ENCODE data around the gene ZNF107.
"Not testable (repeated sequence)": the region's sequence is repeated elsewhere in the genome, so short reads cannot be mapped to it uniquely, and the experiment has no call there.

The ZNF107 gene

GRCh38 chr7:64651203-64651602 lies 14.7 kb upstream of the ZNF107 start:
- DNase-seq = no peak

- no peak for DNase-seq
Measured at GRCh38 chr7:64651632-64652165, 14.2 kb upstream of the ZNF107 start.

- no peak for DNase-seq
Measured at GRCh38 chr7:64653721-64654401, 12.1 kb upstream of the ZNF107 start.

- DNase-seq = no peak
Measured at GRCh38 chr7:64654796-64655548, 11.0 kb upstream of the ZNF107 start.

- no peak for DNase-seq
Measured at GRCh38 chr7:64655811-64656210, 10.1 kb upstream of the ZNF107 start.

DNA sequence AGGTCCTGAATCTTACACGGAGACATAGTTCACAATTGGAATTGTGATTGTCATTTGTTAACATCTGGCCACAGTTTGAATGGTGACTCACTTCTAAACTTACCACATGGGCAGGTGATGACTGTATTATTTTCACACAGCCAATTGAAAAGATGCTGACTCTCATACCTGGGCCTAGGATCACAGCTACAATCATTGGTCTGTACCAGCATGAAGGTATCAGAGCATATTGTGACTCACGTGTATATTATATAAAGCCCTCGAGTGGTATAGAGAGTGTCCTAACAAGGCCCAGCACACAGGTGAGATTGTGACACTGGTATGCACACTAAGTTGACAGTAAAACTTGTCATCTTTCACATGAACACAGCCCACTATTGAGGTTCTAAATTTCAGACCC lies 9.4 kb upstream of the ZNF107 start:
- DNase-seq = no peak

GRCh38 chr7:64662091-64662490 lies 3.8 kb upstream of the ZNF107 start:
- DNase-seq = not testable (repeated sequence)

GRCh38 chr7:64666663-64667050 lies 724 bp downstream of the ZNF107 start:
- DNase-seq = peak in 2 of 6 experiments; percentile 51 to 76

- DNase-seq = no peak
Measured at GRCh38 chr7:64667311-64667710, 1.4 kb downstream of the ZNF107 start.

- DNase-seq = no peak
Measured at GRCh38 chr7:64672414-64672813, 6.5 kb downstream of the ZNF107 start.

DNA sequence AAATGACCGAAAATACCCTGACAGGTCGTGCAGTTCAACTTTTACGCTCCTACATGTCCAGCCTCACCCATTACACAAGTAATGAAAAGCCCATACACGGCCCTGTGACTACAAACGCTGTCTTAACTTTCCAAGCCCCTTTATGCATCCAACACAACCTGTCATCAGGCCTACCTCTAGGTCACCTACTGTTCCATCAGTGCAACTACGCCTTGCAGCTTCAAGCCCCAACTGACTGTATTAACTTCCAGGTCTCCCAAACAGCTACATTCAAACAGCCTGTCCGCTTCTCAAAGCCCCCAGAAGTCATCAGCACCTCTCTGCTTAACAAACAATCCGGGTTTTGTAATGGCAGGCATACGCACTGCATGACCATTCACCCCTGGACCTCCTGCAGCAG lies 19.2 kb downstream of the ZNF107 start:
- no peak for DNase-seq

DNA sequence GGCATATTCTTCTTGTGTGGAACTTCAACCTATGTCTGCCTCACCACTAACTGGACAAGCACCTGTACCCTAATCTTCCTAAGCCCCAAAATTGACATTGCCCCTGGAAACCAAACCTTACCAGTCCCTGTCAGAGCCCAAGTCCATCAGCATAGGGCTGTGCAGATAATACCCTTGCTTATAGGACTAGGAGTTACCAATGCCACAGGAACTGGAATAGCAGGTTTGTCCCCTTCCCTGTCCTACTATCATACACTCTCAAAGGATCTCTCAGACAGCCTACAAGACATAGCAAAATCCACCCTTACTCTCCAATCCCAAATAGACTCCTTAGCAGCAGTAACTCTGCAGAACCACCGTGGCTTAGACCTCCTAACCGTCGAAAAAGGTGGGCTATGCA lies 19.8 kb downstream of the ZNF107 start:
- no peak for DNase-seq

- DNase-seq = no peak
Measured at GRCh38 chr7:64686493-64687184, 20.7 kb downstream of the ZNF107 start.

GRCh38 chr7:64687249-64687648 lies 21.3 kb downstream of the ZNF107 start:
- DNase-seq = no peak

GRCh38 chr7:64688988-64689387 lies 23.1 kb downstream of the ZNF107 start:
- no peak for DNase-seq

GRCh38 chr7:64691831-64692230 lies 25.9 kb downstream of the ZNF107 start:
- DNase-seq = no peak

DNA sequence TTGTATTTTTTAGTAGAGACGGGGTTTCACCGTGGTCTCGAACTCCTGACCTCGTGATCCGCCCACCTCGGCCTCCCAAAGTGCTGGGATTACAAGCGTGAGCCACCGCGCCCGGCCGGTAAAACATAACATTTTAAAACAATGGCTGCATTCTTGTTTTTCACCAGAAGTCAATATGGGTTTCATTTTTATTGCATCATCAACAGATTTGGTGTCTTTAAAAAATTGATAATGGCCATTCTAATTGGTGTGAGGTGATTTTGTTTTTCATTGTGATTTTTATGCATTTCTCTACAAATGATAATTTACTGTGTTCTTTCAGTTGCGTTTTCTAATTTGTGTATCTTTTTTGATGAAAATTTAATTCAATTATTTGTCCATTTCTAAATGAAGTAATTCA lies 31.9 kb downstream of the ZNF107 start:
- not testable (repeated sequence) for DNase-seq

DNA sequence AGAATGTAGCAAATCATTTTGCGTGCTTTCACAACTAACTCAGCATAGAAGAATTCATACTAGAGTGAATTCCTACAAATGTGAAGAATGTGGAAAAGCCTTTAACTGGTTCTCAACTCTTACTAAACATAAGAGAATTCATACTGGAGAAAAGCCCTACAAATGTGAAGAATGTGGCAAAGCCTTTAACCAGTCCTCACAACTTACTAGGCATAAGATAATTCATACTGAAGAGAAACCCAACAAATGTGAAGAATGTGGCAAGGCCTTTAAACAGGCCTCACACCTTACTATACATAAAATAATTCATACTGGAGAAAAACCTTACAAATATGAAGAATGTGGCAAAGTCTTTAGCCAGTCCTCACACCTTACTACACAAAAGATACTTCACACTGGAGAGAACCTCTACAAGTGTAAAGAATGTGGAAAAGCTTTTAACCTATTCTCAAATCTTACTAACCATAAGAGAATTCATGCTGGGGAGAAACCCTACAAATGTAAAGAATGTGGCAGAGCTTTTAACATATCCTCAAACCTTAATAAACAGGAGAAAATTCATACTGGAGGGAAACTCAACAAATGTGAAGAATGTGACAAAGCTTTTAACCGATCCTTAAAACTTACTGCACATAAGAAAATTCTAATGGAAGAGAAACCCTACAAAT lies 40.8 kb downstream of the ZNF107 start:
- DNase-seq = no peak

DNA sequence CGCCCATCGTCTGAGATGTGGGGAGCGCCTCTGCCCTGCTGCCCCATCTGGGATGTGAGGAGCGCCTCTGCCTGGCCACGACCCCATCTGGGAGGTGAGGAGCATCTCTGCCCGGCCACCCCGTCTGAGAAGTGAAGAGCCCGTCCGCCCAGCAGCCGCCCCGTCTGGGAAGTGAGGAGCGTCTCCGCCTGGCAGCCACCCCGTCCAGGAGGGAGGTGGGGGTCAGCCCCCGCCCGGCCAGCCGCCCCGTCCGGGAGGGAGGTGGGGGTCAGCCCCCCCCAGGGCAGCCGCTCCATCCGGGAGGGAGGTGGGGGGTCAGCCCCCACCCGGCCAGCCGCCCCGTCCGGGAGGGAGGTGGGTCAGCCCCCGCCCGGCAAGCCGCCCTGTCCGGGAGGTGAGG lies 52.0 kb downstream of the ZNF107 start:
- not testable (repeated sequence) for DNase-seq

DNA sequence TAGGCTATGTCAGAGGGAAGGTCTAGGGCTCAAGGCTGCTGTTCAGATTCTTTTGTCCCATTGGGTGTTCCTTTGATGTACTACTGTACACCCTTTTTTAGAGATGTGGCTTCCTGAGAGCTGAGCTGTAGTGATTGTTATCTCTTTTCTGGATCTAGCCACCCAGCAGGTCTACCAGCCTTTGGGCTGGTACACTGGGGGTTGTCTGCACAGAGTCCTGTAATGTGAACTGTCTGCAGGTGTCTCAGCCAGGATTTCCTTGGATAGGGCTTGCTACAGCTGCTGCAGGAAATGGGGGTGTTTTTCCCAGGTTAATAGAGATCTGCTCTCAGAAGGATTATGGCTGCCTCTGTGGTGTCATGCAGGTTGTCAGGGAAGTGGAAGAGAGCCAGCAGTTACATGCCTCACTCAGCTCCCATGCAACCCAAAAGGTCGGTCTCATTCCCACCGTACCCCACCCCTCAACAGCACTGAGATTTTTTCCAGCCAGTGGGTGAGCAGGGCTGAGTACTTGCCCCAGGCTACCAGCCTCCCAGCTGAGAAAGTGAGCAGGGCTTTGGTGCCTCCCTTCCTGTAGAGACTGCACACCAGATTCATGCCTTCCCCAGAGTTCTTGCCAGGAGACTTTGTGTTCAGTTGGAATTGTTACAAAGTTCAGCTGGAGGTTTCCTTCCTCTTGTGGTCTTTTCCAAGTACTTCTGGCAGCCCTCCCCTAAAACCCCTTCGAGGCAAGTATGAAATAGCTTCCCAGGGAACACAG lies 63.3 kb downstream of the ZNF107 start:
- no peak for DNase-seq

- DNase-seq = no peak
Measured at GRCh38 chr7:64733550-64734240, 67.8 kb downstream of the ZNF107 start.

GRCh38 chr7:64736575-64736974 lies 70.6 kb downstream of the ZNF107 start:
- no peak for DNase-seq
